Thyroid gland (tissue), 4 donors: ENCODE measurements around the gene IQCC. TPM values are rescaled to one million over a fixed set of nuclear protein-coding genes. Genes with fewer than 3 reads are reported as not detected.

Experiments
- DNase-seq, 2 donors: peaks; one replicate each; pipeline ENCODE4 v3.0.0-alpha.2; 2019
- H3K27ac ChIP-seq, 3 donors: fragments of 200-600 bp; sonication (generic); 1 replicate in 2 of 3; 2 replicates in 1 of 3; pipeline ENCODE4 v1.5.1; 2016 to 2019; ENCODE audit warnings: mild to moderate bottlenecking in 1 of 3, moderate library complexity in 1 of 3
- H3K27me3 ChIP-seq: fragments of 200-600 bp; sonication (generic); one replicate; pipeline ENCODE4 v1.5.1; 2019
- H3K36me3 ChIP-seq, 2 donors: fragments of 200-600 bp; sonication (generic); one replicate each; pipeline ENCODE4 v1.5.1; 2016 to 2019
- H3K4me1 ChIP-seq, 2 donors: fragments of 200-600 bp; sonication (generic); one replicate each; pipeline ENCODE4 v1.5.1; 2017 to 2019
- H3K4me3 ChIP-seq, 3 donors: fragments of 200-600 bp; sonication (generic); replicated peaks in 1 of 3; 1 replicate in 2 of 3; 2 replicates in 1 of 3; pipeline ENCODE4 v1.5.1; 2016; ENCODE audit warnings: mild to moderate bottlenecking in 1 of 3
- H3K9me3 ChIP-seq: fragments of 200-600 bp; sonication (generic); one replicate; pipeline ENCODE4 v1.5.1; 2017
- POLR2A ChIP-seq, 2 donors: fragments of 450-650 bp; IDR thresholded peaks; one replicate each; pipeline ENCODE4 v1.6.1; 2017; ENCODE audit warnings: antibody characterized with exemption in 2 of 2, mild to moderate bottlenecking in 2 of 2, moderate library complexity in 1 of 2
- WGBS, 2 donors: methylation state at CpG; one replicate each; pipeline ENCODE4 v1.1.5; 2017; 5-methylcytosine and 5-hydroxymethylcytosine counted together
- intact Hi-C: fragments of 100-400 bp; cut with DNase I; formaldehyde crosslinking; loops from one replicate; pipeline ENCODE4 v1.15.1; 2023
- total RNA-seq, 4 donors: library from RNA; depleted of rRNA; stranded (reverse); fragments of >200 nt; gene quantifications; one replicate each; pipeline ENCODE4 v1.2.3, GENCODE V29; 2016
- TF ChIP-seq, protein P1 (sequence below), 6 experiments: fragments of 200-600 bp in 3 of 6; fragments of 450-650 bp in 3 of 6; sonication (generic) in 3 of 6; IDR thresholded peaks; one replicate each; pipeline ENCODE4 v1.5.1; 2016 to 2019; ENCODE audit warnings: antibody characterized with exemption in 6 of 6, mild to moderate bottlenecking in 2 of 6, inconsistent platforms in 1 of 6, moderate library complexity in 1 of 6

The IQCC gene
- total RNA-seq, 4 donors from 2014 or later, result 5.4 to 8.4 (median 6.7) TPM

DNA sequence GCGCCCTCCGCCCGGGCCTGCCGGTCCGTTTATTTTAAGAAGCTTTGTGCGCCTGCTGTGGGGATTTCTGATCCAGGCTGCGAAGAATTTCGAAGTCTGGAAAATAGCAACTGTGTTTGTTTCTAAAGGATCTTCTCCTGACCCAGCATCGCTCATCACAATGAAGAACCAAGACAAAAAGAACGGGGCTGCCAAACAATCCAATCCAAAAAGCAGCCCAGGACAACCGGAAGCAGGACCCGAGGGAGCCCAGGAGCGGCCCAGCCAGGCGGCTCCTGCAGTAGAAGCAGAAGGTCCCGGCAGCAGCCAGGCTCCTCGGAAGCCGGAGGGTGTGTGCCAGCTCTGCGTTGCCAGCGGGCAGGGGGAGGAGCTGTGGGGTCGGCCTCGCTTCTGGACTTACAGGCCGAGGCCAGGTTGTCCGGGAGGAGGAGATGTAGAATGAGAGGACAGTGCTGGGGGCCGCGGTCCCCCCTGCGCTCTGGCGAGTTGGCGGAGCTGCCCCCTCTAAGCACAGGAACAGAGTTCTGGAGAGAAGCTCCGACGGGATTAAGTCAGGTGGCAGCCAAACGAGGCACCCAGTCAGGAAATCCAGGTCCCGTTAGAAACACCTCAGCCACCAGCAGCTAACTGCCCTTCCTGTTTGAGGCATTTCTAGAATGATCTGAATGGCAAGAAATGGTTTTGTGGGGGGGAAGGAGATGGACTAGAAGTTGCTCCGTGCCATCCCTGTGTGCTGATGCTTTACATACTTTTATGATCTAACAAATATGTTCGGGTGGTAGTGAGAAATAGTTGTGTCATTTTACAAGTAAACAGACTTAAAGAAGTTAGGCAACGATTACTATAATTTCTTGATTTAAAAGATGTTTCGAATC lies 25.0 kb upstream of the IQCC start:
- TF ChIP-seq, protein P1, sequence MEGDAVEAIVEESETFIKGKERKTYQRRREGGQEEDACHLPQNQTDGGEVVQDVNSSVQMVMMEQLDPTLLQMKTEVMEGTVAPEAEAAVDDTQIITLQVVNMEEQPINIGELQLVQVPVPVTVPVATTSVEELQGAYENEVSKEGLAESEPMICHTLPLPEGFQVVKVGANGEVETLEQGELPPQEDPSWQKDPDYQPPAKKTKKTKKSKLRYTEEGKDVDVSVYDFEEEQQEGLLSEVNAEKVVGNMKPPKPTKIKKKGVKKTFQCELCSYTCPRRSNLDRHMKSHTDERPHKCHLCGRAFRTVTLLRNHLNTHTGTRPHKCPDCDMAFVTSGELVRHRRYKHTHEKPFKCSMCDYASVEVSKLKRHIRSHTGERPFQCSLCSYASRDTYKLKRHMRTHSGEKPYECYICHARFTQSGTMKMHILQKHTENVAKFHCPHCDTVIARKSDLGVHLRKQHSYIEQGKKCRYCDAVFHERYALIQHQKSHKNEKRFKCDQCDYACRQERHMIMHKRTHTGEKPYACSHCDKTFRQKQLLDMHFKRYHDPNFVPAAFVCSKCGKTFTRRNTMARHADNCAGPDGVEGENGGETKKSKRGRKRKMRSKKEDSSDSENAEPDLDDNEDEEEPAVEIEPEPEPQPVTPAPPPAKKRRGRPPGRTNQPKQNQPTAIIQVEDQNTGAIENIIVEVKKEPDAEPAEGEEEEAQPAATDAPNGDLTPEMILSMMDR (IDR thresholded peaks at IDR 0.05), result no peak
- no peak for TF ChIP-seq POLR2A (IDR thresholded peaks at IDR 0.05)
- Histone ChIP-seq H3K27ac (peak overlapping the region; percentile 17 to 94 (median 87)), H3K4me3 (peak overlapping the region; percentile 2 to 49 (median 21)), H3K4me1 (peaks cover 18 to 42% of the 10 kb centered on the region in 2 donors), H3K27me3 (no peaks in the 10 kb centered on the region), H3K9me3 (no peaks in the 10 kb centered on the region), H3K36me3 (peaks cover 11 to 15% of the 10 kb centered on the region in 2 donors)
- DNase-seq, result peak; percentile 60 to 69
- 8 to 12% methylated on average over 24 to 36 of the region's 36 CpGs for WGBS, 2 donors
- intact Hi-C loops, result no loop called here

DNA sequence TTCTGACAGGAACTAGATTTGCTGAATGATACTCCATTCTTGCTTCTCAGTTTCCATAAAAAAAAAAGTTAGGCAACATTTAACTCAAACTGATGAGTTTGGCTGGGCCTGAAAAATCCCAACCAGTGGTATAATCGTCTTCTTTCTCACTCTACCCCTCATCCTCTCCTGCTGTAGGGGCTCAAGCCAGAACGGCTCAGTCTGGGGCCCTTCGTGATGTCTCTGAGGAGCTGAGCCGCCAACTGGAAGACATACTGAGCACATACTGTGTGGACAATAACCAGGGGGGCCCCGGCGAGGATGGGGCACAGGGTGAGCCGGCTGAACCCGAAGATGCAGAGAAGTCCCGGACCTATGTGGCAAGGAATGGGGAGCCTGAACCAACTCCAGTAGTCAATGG lies 24.4 kb upstream of the IQCC start:
- peaks cover 18 to 42% of the 10 kb centered on the region in 2 donors for H3K4me1 ChIP-seq

DNA sequence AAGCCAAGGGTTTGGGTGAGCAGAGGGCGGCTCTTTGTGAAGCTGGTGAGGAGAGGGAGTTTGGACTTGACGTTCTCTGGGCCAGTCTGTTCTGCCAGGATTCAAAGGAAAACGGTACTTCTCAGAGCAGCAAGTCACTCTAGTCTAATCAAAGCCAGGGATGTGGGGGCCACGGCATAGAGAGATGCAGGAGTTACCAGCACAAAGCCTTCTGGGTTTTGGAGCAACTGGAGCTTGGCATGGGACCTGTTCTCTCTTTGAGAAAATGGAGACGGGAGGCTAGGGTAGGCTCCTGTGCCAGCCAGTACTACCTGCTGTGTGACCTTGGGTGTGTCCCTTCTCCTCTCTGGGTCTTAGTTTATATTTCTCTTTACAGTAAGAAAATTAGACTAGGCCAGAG lies 23.9 kb upstream of the IQCC start:
- intact Hi-C loops, result no loop called here
- Histone ChIP-seq H3K27ac (peak overlapping the region in 1 of 3 donors; percentile 5), H3K4me3 (no peak overlapping the region), H3K4me1 (peaks cover 18 to 42% of the 10 kb centered on the region in 2 donors), H3K9me3 (no peaks in the 10 kb centered on the region), H3K36me3 (peaks cover 11 to 15% of the 10 kb centered on the region in 2 donors), H3K27me3 (no peaks in the 10 kb centered on the region)
- TF ChIP-seq POLR2A (IDR thresholded peaks at IDR 0.05), result no peak
- no peak for DNase-seq
- 69 to 90% methylated on average over 5 of the region's 5 CpGs for WGBS, 2 donors

More for the DNA sequence above, 24.4 kb upstream of the IQCC start:
- TF ChIP-seq, protein P1 (IDR thresholded peaks at IDR 0.05), result no peak
- peak overlapping the region in 1 of 3 donors; percentile 2 for H3K4me3 ChIP-seq
- peaks cover 11 to 15% of the 10 kb centered on the region in 2 donors for H3K36me3 ChIP-seq
- H3K27ac ChIP-seq, result peak overlapping the region in 1 of 3 donors; percentile 5
- H3K27me3 ChIP-seq, result no peaks in the 10 kb centered on the region
- WGBS, 2 donors, result 85% methylated on average over 9 of the region's 9 CpGs
- H3K9me3 ChIP-seq, result no peaks in the 10 kb centered on the region
- intact Hi-C loops, result no loop called here
- DNase-seq, result no peak

DNA sequence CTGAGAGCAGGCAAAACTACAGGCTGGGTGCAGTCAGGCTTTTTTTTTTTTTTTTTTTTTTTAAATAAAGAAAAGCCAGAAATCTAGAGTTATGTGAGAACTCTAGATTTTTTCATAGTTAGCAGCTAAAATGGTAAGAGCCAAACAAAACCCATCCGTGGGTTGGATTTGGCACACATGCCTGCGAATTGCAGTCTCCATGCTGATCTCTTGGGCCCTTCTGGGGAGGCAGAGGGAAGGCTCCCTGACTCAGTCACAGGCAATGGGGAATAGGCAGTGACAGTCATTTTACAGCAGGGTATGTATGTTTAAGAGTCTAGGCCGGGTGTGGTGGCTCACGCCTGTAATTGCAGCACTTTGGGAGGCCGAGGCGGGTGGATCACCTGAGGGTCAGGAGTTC lies 23.4 kb upstream of the IQCC start:
- WGBS, 2 donors, result 90 to 92% methylated on average over 6 of the region's 6 CpGs
- intact Hi-C loops, result no loop called here
- DNase-seq, result no peak
- no peak overlapping the region for H3K27ac ChIP-seq
- no peaks in the 10 kb centered on the region for H3K27me3 ChIP-seq
- peaks cover 18 to 42% of the 10 kb centered on the region in 2 donors for H3K4me1 ChIP-seq
- peaks cover 11 to 15% of the 10 kb centered on the region in 2 donors for H3K36me3 ChIP-seq
- H3K9me3 ChIP-seq, result no peaks in the 10 kb centered on the region
- no peak overlapping the region for H3K4me3 ChIP-seq
- TF ChIP-seq, protein P1 (IDR thresholded peaks at IDR 0.05), result no peak
- TF ChIP-seq POLR2A (IDR thresholded peaks at IDR 0.05), result no peak

DNA sequence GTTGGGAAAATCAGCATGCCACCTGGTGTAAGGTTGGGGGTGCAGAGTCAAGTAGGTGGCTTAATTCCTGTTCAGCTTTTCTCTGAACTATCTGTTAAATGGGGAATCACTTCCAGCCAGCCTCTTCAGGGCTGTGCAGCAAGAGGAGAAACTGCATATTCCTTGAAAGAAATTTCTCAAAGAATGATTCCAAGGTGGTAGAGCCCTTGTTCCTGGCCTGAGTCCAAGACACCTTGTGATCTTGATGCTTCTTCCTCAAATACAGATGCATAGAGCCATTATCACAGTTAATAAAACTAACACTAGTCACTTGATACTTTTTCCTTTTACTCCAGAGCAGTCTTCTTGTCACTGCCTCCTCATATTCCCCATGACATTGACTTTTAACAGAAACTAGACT lies 20.8 kb upstream of the IQCC start:
- Histone ChIP-seq H3K4me1 (peaks cover 12 to 34% of the 10 kb centered on the region in 2 donors), H3K9me3 (no peaks in the 10 kb centered on the region), H3K4me3 (no peak overlapping the region), H3K27me3 (no peaks in the 10 kb centered on the region), H3K27ac (no peak overlapping the region), H3K36me3 (peaks cover 36 to 39% of the 10 kb centered on the region in 2 donors)
- intact Hi-C loops, result no loop called here
- no peak for DNase-seq
- TF ChIP-seq, protein P1 (IDR thresholded peaks at IDR 0.05), result no peak
- TF ChIP-seq POLR2A (IDR thresholded peaks at IDR 0.05), result no peak
